Measurements from ENCODE around the gene GLIPR1L1.

- no peak for TF ChIP-seq EZH2phosphoT487 (IDR thresholded peaks at IDR 0.05; ENCODE audit: unreplicated experiment)
- no peak for TF ChIP-seq CTCF (conservative IDR thresholded peaks at IDR 0.05; ENCODE audit: low read depth in 2 of 2)
- no peak for TF ChIP-seq EZH2 (IDR thresholded peaks at IDR 0.05; ENCODE audit: low read depth, unreplicated experiment)
- TF ChIP-seq ETS1 (IDR thresholded peaks at IDR 0.05) = no peak
- TF ChIP-seq CREB1 (CRISPR knock-in tag; IDR thresholded peaks at IDR 0.05; ENCODE audit: low read depth) = no peak
- no peak for TF ChIP-seq NANOG (IDR thresholded peaks at IDR 0.05; ENCODE audit: borderline replicate concordance)
- TF ChIP-seq JUNB (IDR thresholded peaks at IDR 0.05; ENCODE audit: unreplicated experiment) = no peak
- TF ChIP-seq POLR2AphosphoS5 (IDR thresholded peaks at IDR 0.05; ENCODE audit: low read depth) = no peak
Measured at GRCh38 chr12:75315518-75315917, 19.0 kb upstream of the GLIPR1L1 start.
